ENCODE results near the gene FUT2. TPM values are rescaled to one million over a fixed set of nuclear protein-coding genes. Genes with fewer than 3 reads are reported as not detected.
A peak's percentile ranks its signal among the peaks of the same experiment; 100 is the strongest.

Gene FUT2
- total RNA-seq, 1 experiment from 2014 or later = 12.5 TPM

DNA sequence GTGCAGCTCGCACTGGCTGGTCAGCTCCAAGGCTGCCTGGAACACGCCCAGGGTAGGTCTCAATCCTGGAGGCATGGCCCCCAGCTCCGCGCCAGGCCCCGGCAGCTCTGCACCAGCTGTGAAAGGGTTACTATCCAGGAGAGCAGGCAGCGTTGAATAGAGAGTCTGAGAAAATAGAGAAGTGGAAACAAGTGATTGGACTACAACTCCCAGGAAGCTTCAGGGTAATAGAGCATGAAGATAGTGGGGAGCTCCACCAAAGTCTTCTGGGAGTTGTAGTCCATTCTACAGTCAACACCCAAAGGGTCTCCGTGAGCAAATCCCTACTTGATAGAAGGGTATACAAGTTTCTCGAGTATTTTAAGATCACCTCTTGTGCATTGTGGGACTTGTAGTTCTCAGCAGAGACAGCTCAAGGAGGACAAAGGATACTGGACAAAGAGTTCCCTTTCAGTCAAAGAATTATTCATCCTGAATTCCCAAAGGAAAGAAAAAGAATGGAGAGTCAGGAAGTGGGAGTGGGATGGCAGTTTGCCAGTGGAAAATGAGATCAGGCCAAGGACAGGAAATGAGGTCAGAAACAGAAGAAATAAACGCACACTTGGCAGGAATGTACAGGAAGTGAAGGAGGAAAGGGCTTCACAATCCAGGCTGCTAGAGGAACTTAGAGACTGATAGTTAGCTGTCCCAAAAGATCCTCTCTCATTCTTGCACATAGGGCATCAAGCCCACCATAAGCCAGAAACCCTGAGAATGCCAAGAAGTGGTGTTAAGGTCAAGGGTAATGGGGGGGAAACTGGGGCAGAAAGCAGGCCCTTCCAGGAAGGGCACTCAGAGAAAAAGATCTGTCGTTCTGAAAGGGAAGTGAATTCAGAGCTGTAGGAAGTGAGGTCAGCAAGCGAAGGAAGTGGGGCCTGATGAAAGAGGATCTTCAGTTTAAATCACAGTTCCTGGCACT, 29.3 kb downstream of the FUT2 start:
- Histone ChIP-seq H3K4me3 (replicated peaks in 1 of 2; ENCODE audit: low read depth in 1 of 2, low read length in 2 of 2) (peak overlapping the region in 1 of 2 experiments; percentile 2; a peak in 2 of 4 replicates), H4K20me1 (ENCODE audit: insufficient read depth) (no peaks in the 10 kb centered on the region), H3K4me2 (ENCODE audit: low read length) (peak overlapping the region; percentile 50), H3K9me2 (ENCODE audit: insufficient read depth) (no peaks in the 10 kb centered on the region), H3K36me3 (ENCODE audit: control insufficient read depth in 1 of 2, insufficient read depth in 2 of 2, low read length in 2 of 2) (no peaks in the 10 kb centered on the region), H3K27me3 (ENCODE audit: insufficient read depth, low read length) (no peaks in the 10 kb centered on the region), H3K9ac (ENCODE audit: low read length) (peak overlapping the region; percentile 31), H3K4me1 (ENCODE audit: control insufficient read depth in 1 of 2, insufficient read depth in 2 of 2, low read length in 2 of 2) (peaks cover 6 to 32% of the 10 kb centered on the region in 2 experiments), H3K27ac (ENCODE audit: low read depth, low read length) (peak overlapping the region; percentile 58), H2AFZ (ENCODE audit: low read depth, low read length, poor library complexity, severe bottlenecking) (peak overlapping the region; percentile 49), H3K79me2 (ENCODE audit: insufficient read depth, low read length) (no peaks in the 10 kb centered on the region), H3K9me3 (ENCODE audit: control insufficient read depth in 1 of 2, insufficient read depth in 1 of 2, low read depth in 1 of 2, low read length in 2 of 2) (no peaks in the 10 kb centered on the region)
- intact Hi-C loops (cut with micrococcal nuclease) = no loop called here
- ChIA-PET CTCF (interaction anchor here (1.0 to 2.5 kb wide), 2 partner anchors 14 to 71 kb away, joined by 3 to 8 read pairs; no protein-coding TSS in a partner anchor), RAD21 (ENCODE audit: low non-redundant PET in 1 of 2, low total read pairs in 2 of 2, uncharacterized antibody in 2 of 2, unreplicated experiment in 2 of 2) (no interaction called here), POLR2A (interaction anchor here (0.6 to 2.3 kb wide), 4 partner anchors 11 to 361 kb away, joined by 3 to 18 read pairs (median 8); partner anchors contain the start of genes FUT2, SYNGR4 and TMEM143)
- DNase-seq (ENCODE audit: low read depth, low spot score) = peak; percentile 72
- TSS peak; percentile 93 for BruUV-seq (replicated peaks)
- peak; percentile 48 for ATAC-seq
- TF ChIP-seq, protein P1, sequence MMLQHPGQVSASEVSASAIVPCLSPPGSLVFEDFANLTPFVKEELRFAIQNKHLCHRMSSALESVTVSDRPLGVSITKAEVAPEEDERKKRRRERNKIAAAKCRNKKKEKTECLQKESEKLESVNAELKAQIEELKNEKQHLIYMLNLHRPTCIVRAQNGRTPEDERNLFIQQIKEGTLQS (IDR thresholded peaks at IDR 0.05) = no peak
- TF ChIP-seq FOSL1 (IDR thresholded peaks at IDR 0.05; ENCODE audit: low read depth) (no peak), ZNF274 (IDR thresholded peaks at IDR 0.05; ENCODE audit: low read depth, low read length) (no peak), SP1 (IDR thresholded peaks at IDR 0.05; ENCODE audit: low read depth) (peak; percentile 34; the same call in 1 of the 2 replicates), RAD21 (IDR thresholded peaks at IDR 0.05; ENCODE audit: low read depth) (no peak), SRF (IDR thresholded peaks at IDR 0.05; ENCODE audit: low read depth) (no peak), EZH2 (IDR thresholded peaks at IDR 0.05) (no peak), POLR2AphosphoS5 (IDR thresholded peaks at IDR 0.05; ENCODE audit: low read depth, low read length) (peak; percentile 61; the same call in 1 of the 2 replicates), CEBPB (IDR thresholded peaks at IDR 0.05; ENCODE audit: low read depth) (no peak), ELF1 (IDR thresholded peaks at IDR 0.05; ENCODE audit: borderline replicate concordance, low read depth) (peak; percentile 77; the same call in 1 of the 2 replicates), TCF7L2 (IDR thresholded peaks at IDR 0.05; ENCODE audit: borderline replicate concordance, extremely low read depth, insufficient read depth, insufficient read length) (no peak), CBX3 (IDR thresholded peaks at IDR 0.05; ENCODE audit: low read depth) (no peak), EGR1 (IDR thresholded peaks at IDR 0.05; ENCODE audit: low read depth) (no peak)
- TF ChIP-seq, protein P2, sequence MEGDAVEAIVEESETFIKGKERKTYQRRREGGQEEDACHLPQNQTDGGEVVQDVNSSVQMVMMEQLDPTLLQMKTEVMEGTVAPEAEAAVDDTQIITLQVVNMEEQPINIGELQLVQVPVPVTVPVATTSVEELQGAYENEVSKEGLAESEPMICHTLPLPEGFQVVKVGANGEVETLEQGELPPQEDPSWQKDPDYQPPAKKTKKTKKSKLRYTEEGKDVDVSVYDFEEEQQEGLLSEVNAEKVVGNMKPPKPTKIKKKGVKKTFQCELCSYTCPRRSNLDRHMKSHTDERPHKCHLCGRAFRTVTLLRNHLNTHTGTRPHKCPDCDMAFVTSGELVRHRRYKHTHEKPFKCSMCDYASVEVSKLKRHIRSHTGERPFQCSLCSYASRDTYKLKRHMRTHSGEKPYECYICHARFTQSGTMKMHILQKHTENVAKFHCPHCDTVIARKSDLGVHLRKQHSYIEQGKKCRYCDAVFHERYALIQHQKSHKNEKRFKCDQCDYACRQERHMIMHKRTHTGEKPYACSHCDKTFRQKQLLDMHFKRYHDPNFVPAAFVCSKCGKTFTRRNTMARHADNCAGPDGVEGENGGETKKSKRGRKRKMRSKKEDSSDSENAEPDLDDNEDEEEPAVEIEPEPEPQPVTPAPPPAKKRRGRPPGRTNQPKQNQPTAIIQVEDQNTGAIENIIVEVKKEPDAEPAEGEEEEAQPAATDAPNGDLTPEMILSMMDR (IDR thresholded peaks at IDR 0.05 in 2 of 3, conservative IDR thresholded peaks at IDR 0.05 in 1 of 3; ENCODE audit: borderline replicate concordance in 1 of 3, insufficient read depth in 1 of 3, low read depth in 2 of 3, low read length in 2 of 3) = no peak
- TF ChIP-seq, protein P3, sequence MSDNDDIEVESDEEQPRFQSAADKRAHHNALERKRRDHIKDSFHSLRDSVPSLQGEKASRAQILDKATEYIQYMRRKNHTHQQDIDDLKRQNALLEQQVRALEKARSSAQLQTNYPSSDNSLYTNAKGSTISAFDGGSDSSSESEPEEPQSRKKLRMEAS (IDR thresholded peaks at IDR 0.05) = no peak; the same call in 1 of the 2 replicates
- TF ChIP-seq, protein P4, sequence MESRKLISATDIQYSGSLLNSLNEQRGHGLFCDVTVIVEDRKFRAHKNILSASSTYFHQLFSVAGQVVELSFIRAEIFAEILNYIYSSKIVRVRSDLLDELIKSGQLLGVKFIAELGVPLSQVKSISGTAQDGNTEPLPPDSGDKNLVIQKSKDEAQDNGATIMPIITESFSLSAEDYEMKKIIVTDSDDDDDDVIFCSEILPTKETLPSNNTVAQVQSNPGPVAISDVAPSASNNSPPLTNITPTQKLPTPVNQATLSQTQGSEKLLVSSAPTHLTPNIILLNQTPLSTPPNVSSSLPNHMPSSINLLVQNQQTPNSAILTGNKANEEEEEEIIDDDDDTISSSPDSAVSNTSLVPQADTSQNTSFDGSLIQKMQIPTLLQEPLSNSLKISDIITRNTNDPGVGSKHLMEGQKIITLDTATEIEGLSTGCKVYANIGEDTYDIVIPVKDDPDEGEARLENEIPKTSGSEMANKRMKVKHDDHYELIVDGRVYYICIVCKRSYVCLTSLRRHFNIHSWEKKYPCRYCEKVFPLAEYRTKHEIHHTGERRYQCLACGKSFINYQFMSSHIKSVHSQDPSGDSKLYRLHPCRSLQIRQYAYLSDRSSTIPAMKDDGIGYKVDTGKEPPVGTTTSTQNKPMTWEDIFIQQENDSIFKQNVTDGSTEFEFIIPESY (IDR thresholded peaks at IDR 0.05; ENCODE audit: extremely low read depth, insufficient replicate concordance, low read length) = no peak
- TF ChIP-seq, protein P5, sequence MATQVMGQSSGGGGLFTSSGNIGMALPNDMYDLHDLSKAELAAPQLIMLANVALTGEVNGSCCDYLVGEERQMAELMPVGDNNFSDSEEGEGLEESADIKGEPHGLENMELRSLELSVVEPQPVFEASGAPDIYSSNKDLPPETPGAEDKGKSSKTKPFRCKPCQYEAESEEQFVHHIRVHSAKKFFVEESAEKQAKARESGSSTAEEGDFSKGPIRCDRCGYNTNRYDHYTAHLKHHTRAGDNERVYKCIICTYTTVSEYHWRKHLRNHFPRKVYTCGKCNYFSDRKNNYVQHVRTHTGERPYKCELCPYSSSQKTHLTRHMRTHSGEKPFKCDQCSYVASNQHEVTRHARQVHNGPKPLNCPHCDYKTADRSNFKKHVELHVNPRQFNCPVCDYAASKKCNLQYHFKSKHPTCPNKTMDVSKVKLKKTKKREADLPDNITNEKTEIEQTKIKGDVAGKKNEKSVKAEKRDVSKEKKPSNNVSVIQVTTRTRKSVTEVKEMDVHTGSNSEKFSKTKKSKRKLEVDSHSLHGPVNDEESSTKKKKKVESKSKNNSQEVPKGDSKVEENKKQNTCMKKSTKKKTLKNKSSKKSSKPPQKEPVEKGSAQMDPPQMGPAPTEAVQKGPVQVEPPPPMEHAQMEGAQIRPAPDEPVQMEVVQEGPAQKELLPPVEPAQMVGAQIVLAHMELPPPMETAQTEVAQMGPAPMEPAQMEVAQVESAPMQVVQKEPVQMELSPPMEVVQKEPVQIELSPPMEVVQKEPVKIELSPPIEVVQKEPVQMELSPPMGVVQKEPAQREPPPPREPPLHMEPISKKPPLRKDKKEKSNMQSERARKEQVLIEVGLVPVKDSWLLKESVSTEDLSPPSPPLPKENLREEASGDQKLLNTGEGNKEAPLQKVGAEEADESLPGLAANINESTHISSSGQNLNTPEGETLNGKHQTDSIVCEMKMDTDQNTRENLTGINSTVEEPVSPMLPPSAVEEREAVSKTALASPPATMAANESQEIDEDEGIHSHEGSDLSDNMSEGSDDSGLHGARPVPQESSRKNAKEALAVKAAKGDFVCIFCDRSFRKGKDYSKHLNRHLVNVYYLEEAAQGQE (IDR thresholded peaks at IDR 0.05; ENCODE audit: low read depth) = no peak

All from HCT116 (cell line).